D721Med (cell line): ENCODE measurements around the gene TENM4.

Source experiments
- DNase-seq: peaks from one replicate; pipeline ENCODE4 v3.0.0; 2011; ENCODE audit warnings: low spot score; ENCODE audit not compliant: insufficient read length
- FAIRE-seq: peaks from 2 replicates; lab custom pipeline; 2011; peaks lifted over from hg19 to GRCh38; lab: Jason Lieb, UNC
- CTCF ChIP-seq: IDR thresholded peaks from 2 replicates; pipeline ENCODE4 v1.5.1; 2012; ENCODE audit warnings: mild to moderate bottlenecking, control low read depth; ENCODE audit not compliant: insufficient read depth; ENCODE audit errors: missing control alignments

Gene TENM4

GRCh38 chr11:79377406-79377805 lies 63.4 kb downstream of the TENM4 start:
- FAIRE-seq: no peak
- TF ChIP-seq CTCF: no peak

GRCh38 chr11:79375818-79376550 lies 64.8 kb downstream of the TENM4 start:
- no peak for DNase-seq
- TF ChIP-seq CTCF: no peak
- FAIRE-seq: no peak

More at GRCh38 chr11:79377406-79377805, 63.4 kb downstream of the TENM4 start:
- DNase-seq: no peak

GRCh38 chr11:79374727-79375126 lies 66.1 kb downstream of the TENM4 start:
- DNase-seq (no peak), FAIRE-seq (no peak)
- TF ChIP-seq CTCF: no peak

GRCh38 chr11:79371724-79372123 lies 69.1 kb downstream of the TENM4 start:
- no peak for DNase-seq
- FAIRE-seq: no peak
- no peak for TF ChIP-seq CTCF

GRCh38 chr11:79371152-79371551 lies 69.7 kb downstream of the TENM4 start:
- TF ChIP-seq CTCF: no peak
- FAIRE-seq: no peak
- no peak for DNase-seq

GRCh38 chr11:79369055-79369454 lies 71.8 kb downstream of the TENM4 start:
- FAIRE-seq (no peak), DNase-seq (no peak)
- no peak for TF ChIP-seq CTCF

- TF ChIP-seq CTCF: no peak
- no peak for DNase-seq
- FAIRE-seq: no peak
These were observed 73.0 kb downstream of the TENM4 start for GRCh38 chr11:79367844-79368243.
